SK-N-SH (cell line): ENCODE measurements around the gene JAML. TPM values are rescaled to one million over a fixed set of nuclear protein-coding genes. Genes with fewer than 3 reads are reported as not detected.

Source experiments
- CTCF ChIA-PET: fragments of 300-600, 350-600 bp; formaldehyde crosslinking; extraction: SDS; loops from one replicate; lab custom pipeline; 2021; lab: Yijun Ruan, JAX
- POLR2A ChIA-PET: fragments of 350-600 bp; sonication (Branson Sonifier 250); formaldehyde crosslinking; extraction: SDS; loops from one replicate; lab custom pipeline; 2020; ENCODE audit warnings: antibody characterized with exemption, inconsistent platforms; lab: Yijun Ruan, JAX
- DNase-seq: peaks from one replicate; pipeline ENCODE4 v3.0.0; 2012
- H2AFZ ChIP-seq: fragments of 200-600 bp; sonication (generic); 2 replicates; pipeline ENCODE4 v1.8.1; 2016; ENCODE audit warnings: antibody characterized with exemption, mild to moderate bottlenecking, low read depth
- H3F3A ChIP-seq: fragments of 200-600 bp; sonication (generic); replicated peaks from 2 replicates; pipeline ENCODE3; 2016; ENCODE audit warnings: antibody characterized with exemption, mild to moderate bottlenecking; ENCODE audit not compliant: insufficient read depth
- H3K27ac ChIP-seq, 2 experiments: fragments of 200-500 bp in 1 of 2; fragments of 200-600 bp in 1 of 2; sonication (Bioruptor generic) in 1 of 2; sonication (generic), shearing (Covaris generic) in 1 of 2; 2 replicates each; pipeline versions ENCODE4 v1.5.1 to v1.6.1; 2014 to 2016; ENCODE audit warnings: low read depth in 2 of 2, inconsistent platforms in 1 of 2, low read length in 1 of 2, mild to moderate bottlenecking in 1 of 2, mixed read lengths in 1 of 2
- H3K27me3 ChIP-seq: fragments of 200-600 bp; sonication (generic), shearing (Covaris generic); 2 replicates; pipeline ENCODE4 v1.6.1; 2016; ENCODE audit warnings: mixed run types; ENCODE audit not compliant: insufficient read depth
- H3K36me3 ChIP-seq, 2 experiments: fragments of 200-500 bp in 1 of 2; fragments of 200-600 bp in 1 of 2; sonication (Bioruptor generic) in 1 of 2; sonication (generic) in 1 of 2; replicated peaks in 1 of 2; 2 replicates each; pipeline versions ENCODE3 to v1.5.1; 2014 to 2016; ENCODE audit warnings: low read length in 1 of 2, mild to moderate bottlenecking in 1 of 2; ENCODE audit not compliant: insufficient read depth in 2 of 2, control insufficient read depth in 1 of 2
- H3K4me1 ChIP-seq, 2 experiments: fragments of 200-500 bp in 1 of 2; fragments of 200-600 bp in 1 of 2; sonication (Bioruptor generic) in 1 of 2; sonication (generic), shearing (Covaris generic) in 1 of 2; 2 replicates each; pipeline versions ENCODE4 v1.5.1 to v1.6.1; 2014 to 2016; ENCODE audit warnings: low read depth in 1 of 2, low read length in 1 of 2, mixed run types in 1 of 2; ENCODE audit not compliant: insufficient read depth in 2 of 2, control insufficient read depth in 1 of 2
- H3K4me2 ChIP-seq: fragments of 200-600 bp; sonication (generic), shearing (Covaris generic); 2 replicates; pipeline ENCODE4 v1.6.1; 2017; ENCODE audit warnings: mixed run types
- H3K4me3 ChIP-seq, 2 experiments: fragments of 200-500 bp in 1 of 2; fragments of 200-600 bp in 1 of 2; sonication (Bioruptor generic) in 1 of 2; sonication (generic), shearing (Covaris generic) in 1 of 2; 2 replicates each; pipeline versions ENCODE4 v1.5.1 to v1.8.1; 2014 to 2016; ENCODE audit warnings: low read depth in 2 of 2, inconsistent platforms in 1 of 2, low read length in 1 of 2, mild to moderate bottlenecking in 1 of 2, mixed read lengths in 1 of 2, moderate library complexity in 1 of 2
- H3K79me2 ChIP-seq: fragments of 200-600 bp; sonication (generic); 2 replicates; pipeline ENCODE4 v1.8.1; 2017; ENCODE audit warnings: mild to moderate bottlenecking; ENCODE audit not compliant: insufficient read depth
- H3K9ac ChIP-seq: fragments of 200-600 bp; sonication (generic); 2 replicates; pipeline ENCODE4 v1.6.1; 2017; ENCODE audit warnings: mixed run types
- H3K9me2 ChIP-seq: fragments of 200-600 bp; sonication (generic); 2 replicates; pipeline ENCODE4 v1.6.1; 2017; ENCODE audit warnings: mixed run types
- H3K9me3 ChIP-seq: fragments of 200-600 bp; sonication (generic); 2 replicates; pipeline ENCODE4 v1.6.1; 2017; ENCODE audit warnings: mixed run types, mild to moderate bottlenecking, moderate library complexity
- H4K20me1 ChIP-seq: fragments of 200-600 bp; sonication (generic); 2 replicates; pipeline ENCODE4 v1.6.1; 2017; ENCODE audit warnings: mild to moderate bottlenecking, mixed run types; ENCODE audit not compliant: insufficient read depth
- FOXJ3 ChIP-seq: sonication (generic); formaldehyde crosslinking; IDR thresholded peaks from 2 replicates; pipeline ENCODE4 v1.5.1; 2020; ENCODE audit warnings: mild to moderate bottlenecking, missing genetic modification reagents
- FOXM1 ChIP-seq: IDR thresholded peaks from 2 replicates; pipeline ENCODE4 v1.4.0; 2012; ENCODE audit warnings: low read depth, mild to moderate bottlenecking
- IRF3 ChIP-seq: fragments of 150-350 bp; IDR thresholded peaks from 2 replicates; pipeline ENCODE4 v1.6.1; 2016; ENCODE audit warnings: mild to moderate bottlenecking, low read depth, low read length
- MXI1 ChIP-seq: IDR thresholded peaks from 2 replicates; pipeline ENCODE4 v1.6.1; 2012; ENCODE audit warnings: mild to moderate bottlenecking, low read depth, low read length, improper control_type of control experiment
- NFIC ChIP-seq: IDR thresholded peaks from 2 replicates; pipeline ENCODE4 v1.4.0; 2012; ENCODE audit warnings: borderline replicate concordance
- REST ChIP-seq: IDR thresholded peaks from 2 replicates; pipeline ENCODE4 v1.6.1; 2012; ENCODE audit warnings: mild to moderate bottlenecking, low read depth, low read length, moderate library complexity
- RXRA ChIP-seq: IDR thresholded peaks from 2 replicates; pipeline ENCODE4 v1.4.0; 2012; ENCODE audit warnings: low read depth, mild to moderate bottlenecking, borderline replicate concordance
- TCF12 ChIP-seq: IDR thresholded peaks from 2 replicates; pipeline ENCODE4 v1.4.0; 2012
- WGBS: methylation state at CpG from one replicate; pipeline ENCODE4 v1.1.6; 2017; ENCODE audit warnings: low lambda C conversion rate; 5-methylcytosine and 5-hydroxymethylcytosine counted together
- polyA plus RNA-seq, 3 experiments: library from polyadenylated mRNA; depleted of rRNA; stranded (reverse); fragments of >200 nt; gene quantifications; 2 replicates each; pipeline ENCODE4 v1.2.3, GENCODE V29; 2012

JAML gene
- polyA plus RNA-seq, 1 of the 3 experiments (the other 2 are of a cell fraction): not detected

- H4K20me1 ChIP-seq: no peaks in the 10 kb centered on the region
- no peaks in the 10 kb centered on the region for H3K36me3 ChIP-seq
- H3K79me2 ChIP-seq: no peaks in the 10 kb centered on the region
- H3K4me1 ChIP-seq: peaks cover 0 to 3% of the 10 kb centered on the region in 2 experiments; a peak in 1 of 4 replicates
- CTCF ChIA-PET: no interaction called here
- H3K4me3 ChIP-seq: no peak overlapping the region
- WGBS: 66% methylated on average over 2 of the region's 2 CpGs
- H3K9me2 ChIP-seq: no peaks in the 10 kb centered on the region
- H3F3A ChIP-seq: no peaks in the 10 kb centered on the region
- no peaks in the 10 kb centered on the region for H3K9me3 ChIP-seq
- POLR2A ChIA-PET: no interaction called here
- no peak for DNase-seq
- no peak overlapping the region for H3K4me2 ChIP-seq
- no peaks in the 10 kb centered on the region; the same call in 1 of the 2 replicates for H3K27me3 ChIP-seq
- TF ChIP-seq MXI1: no peak
- no peak for TF ChIP-seq IRF3
- no peak for TF ChIP-seq FOXJ3 (CRISPR knock-in tag)
- TF ChIP-seq REST: no peak
- no peak for TF ChIP-seq FOXM1
- TF ChIP-seq RXRA: no peak
- H2AFZ ChIP-seq: no peak overlapping the region
- H3K9ac ChIP-seq: no peak overlapping the region
- H3K27ac ChIP-seq: no peak overlapping the region
Measured at GRCh38 chr11:118274186-118274585, 49.4 kb upstream of the JAML start.

GRCh38 chr11:118272001-118272400 lies 47.2 kb upstream of the JAML start:
- H3K36me3 ChIP-seq: no peaks in the 10 kb centered on the region
- no peaks in the 10 kb centered on the region for H4K20me1 ChIP-seq
- H3F3A ChIP-seq: no peaks in the 10 kb centered on the region
- CTCF ChIA-PET: no interaction called here
- WGBS: 6% methylated on average over 2 of the region's 2 CpGs
- TF ChIP-seq TCF12 (no peak), NFIC (no peak)
- TF ChIP-seq, all 33 proteins: peak for 0
- no peak overlapping the region for H3K27ac ChIP-seq
- H3K4me2 ChIP-seq: no peak overlapping the region
- H3K9ac ChIP-seq: no peak overlapping the region
- DNase-seq: no peak
- no peaks in the 10 kb centered on the region for H3K9me2 ChIP-seq
- H3K27me3 ChIP-seq: peaks cover 3% of the 10 kb centered on the region; the same call in 1 of the 2 replicates
- H3K79me2 ChIP-seq: no peaks in the 10 kb centered on the region
- POLR2A ChIA-PET: no interaction called here
- no peak overlapping the region for H3K4me3 ChIP-seq
- peaks cover 0 to under 1% of the 10 kb centered on the region in 2 experiments; a peak in 1 of 4 replicates for H3K4me1 ChIP-seq
- H3K9me3 ChIP-seq: no peaks in the 10 kb centered on the region
- no peak overlapping the region for H2AFZ ChIP-seq
